Activated CD8-positive, alpha-beta T cell treated with anti-CD3 and anti-CD28 coated beads for 36 hours (primary cell): ENCODE results near the gene ZMIZ1. TPM values are rescaled to one million over a fixed set of nuclear protein-coding genes. Genes with fewer than 3 reads are reported as not detected.
A peak's percentile ranks its signal among the peaks of the same experiment; 100 is the strongest.

ENCODE experiments used
- ATAC-seq: fragments of 200-7000 bp; cut with Tn5 transposase; one replicate; pipeline ENCODE4 v1.10.0; 2021; ENCODE audit warnings: mild to moderate bottlenecking, moderate library complexity
- CTCF ChIA-PET: fragments of 350-600 bp; sonication (Branson Sonifier 250); formaldehyde crosslinking; loops from one replicate; lab custom pipeline; 2021; ENCODE audit warnings: antibody characterized with exemption; lab: Charles Lee
- POLR2A ChIA-PET: fragments of 350-600 bp; sonication (Branson Sonifier 250); formaldehyde crosslinking; loops from one replicate; lab custom pipeline; 2021; ENCODE audit warnings: antibody characterized with exemption; lab: Charles Lee
- DNase-seq: peaks from one replicate; pipeline ENCODE4 v3.0.0-alpha.2; 2020
- H3K27ac Mint-ChIP-seq: one replicate; pipeline ENCODE4 v1.8.0; 2021; ENCODE audit warnings: mild to moderate bottlenecking, mixed read lengths
- H3K27me3 Mint-ChIP-seq: one replicate; pipeline ENCODE4 v1.8.0; 2021; ENCODE audit warnings: mixed read lengths
- H3K36me3 Mint-ChIP-seq: one replicate; pipeline ENCODE4 v1.8.0; 2021; ENCODE audit warnings: low read depth, mixed read lengths
- H3K4me1 Mint-ChIP-seq: one replicate; pipeline ENCODE4 v1.8.0; 2021; ENCODE audit warnings: low read depth, mixed read lengths
- H3K4me3 Mint-ChIP-seq: one replicate; pipeline ENCODE4 v1.8.0; 2021; ENCODE audit warnings: mild to moderate bottlenecking, moderate library complexity, mixed read lengths
- H3K9me3 Mint-ChIP-seq: one replicate; pipeline ENCODE4 v1.8.0; 2021; ENCODE audit warnings: mixed read lengths
- CTCF ChIP-seq: fragments of 200-600 bp; IDR thresholded peaks from one replicate; pipeline ENCODE4 v1.8.0; 2022; ENCODE audit warnings: antibody characterized with exemption, mild to moderate bottlenecking
- intact Hi-C: fragments of 100-400 bp; cut with micrococcal nuclease; formaldehyde crosslinking; loops from one replicate; pipeline ENCODE4 v1.10.0; 2022
- total RNA-seq, 2 experiments: library from RNA; stranded (reverse); gene quantifications; one replicate each; pipeline ENCODE4 v1.2.3, GENCODE V29; 2021

Gene ZMIZ1
- total RNA-seq, 2 experiments from 2014 or later, result 46.5 to 52.2 TPM

- no peak overlapping the region for H3K27ac Mint-ChIP-seq
- H3K9me3 Mint-ChIP-seq, result no peaks in the 10 kb centered on the region
- H3K27me3 Mint-ChIP-seq, result no peaks in the 10 kb centered on the region
- no peak for DNase-seq
- peaks cover 34% of the 10 kb centered on the region for H3K4me1 Mint-ChIP-seq
- no peak for ATAC-seq
- ChIA-PET POLR2A (no interaction called here), CTCF (no interaction called here)
- peaks cover 14% of the 10 kb centered on the region for H3K36me3 Mint-ChIP-seq
- H3K4me3 Mint-ChIP-seq, result no peak overlapping the region
- intact Hi-C loops, result loop anchor here (10.0 kb wide), 1 partner anchor 85 kb away; no protein-coding TSS in a partner anchor
- TF ChIP-seq CTCF, result no peak
These were observed 171.3 kb downstream of the ZMIZ1 start for GRCh38 chr10:79239924-79240581.

GRCh38 chr10:79241629-79241989, 172.8 kb downstream of the ZMIZ1 start:
- intact Hi-C loops, result loop anchor here (10.0 kb wide), 1 partner anchor 83 kb away; no protein-coding TSS in a partner anchor
- no peak for TF ChIP-seq CTCF
- Mint-ChIP-seq H3K4me1 (peaks cover 49% of the 10 kb centered on the region), H3K4me3 (peak overlapping the region; percentile 78), H3K36me3 (peaks cover 27% of the 10 kb centered on the region), H3K27ac (peak overlapping the region; percentile 88), H3K27me3 (no peaks in the 10 kb centered on the region), H3K9me3 (no peaks in the 10 kb centered on the region)
- ChIA-PET CTCF (interaction anchor here (1.4 to 1.7 kb wide), 2 partner anchors 107 to 1194 kb away, joined by 3 to 4 read pairs; no protein-coding TSS in a partner anchor), POLR2A (interaction anchor here (0.7 to 4.6 kb wide), 6 partner anchors 10 to 108 kb away, joined by 3 to 26 read pairs (median 4); partner anchors contain the start of gene PPIF)
- ATAC-seq, result no peak
- no peak for DNase-seq

GRCh38 chr10:79241990-79242619, 173.3 kb downstream of the ZMIZ1 start:
- Mint-ChIP-seq H3K4me3 (peak overlapping the region; percentile 78), H3K4me1 (peaks cover 53% of the 10 kb centered on the region)
- intact Hi-C loops, result loop anchor here (10.0 kb wide), 1 partner anchor 83 kb away; no protein-coding TSS in a partner anchor

GRCh38 chr10:79242620-79243152, 173.9 kb downstream of the ZMIZ1 start:
- ChIA-PET CTCF (interaction anchor here (1.0 to 1.7 kb wide), 3 partner anchors 39 to 268 kb away, joined by 3 to 4 read pairs (median 3); no protein-coding TSS in a partner anchor), POLR2A (interaction anchor here (0.6 to 4.6 kb wide), 9 partner anchors 8 to 107 kb away, joined by 3 to 26 read pairs (median 3); partner anchors contain the start of gene PPIF)
- peak; percentile 49 for ATAC-seq
- intact Hi-C loops, result loop anchor here (10.0 kb wide), 1 partner anchor 82 kb away; no protein-coding TSS in a partner anchor
- peak; percentile 82 for DNase-seq
- no peak for TF ChIP-seq CTCF
- Mint-ChIP-seq H3K36me3 (peaks cover 27% of the 10 kb centered on the region), H3K27me3 (no peaks in the 10 kb centered on the region), H3K9me3 (no peaks in the 10 kb centered on the region), H3K4me1 (peaks cover 59% of the 10 kb centered on the region), H3K4me3 (peak overlapping the region; percentile 78), H3K27ac (peak overlapping the region; percentile 88)

More at GRCh38 chr10:79241990-79242619, 173.3 kb downstream of the ZMIZ1 start:
- Mint-ChIP-seq H3K27me3 (no peaks in the 10 kb centered on the region), H3K27ac (peak overlapping the region; percentile 88), H3K36me3 (peaks cover 27% of the 10 kb centered on the region), H3K9me3 (no peaks in the 10 kb centered on the region)
- POLR2A ChIA-PET, result interaction anchor here (0.7 to 4.6 kb wide), 7 partner anchors 9 to 107 kb away, joined by 3 to 26 read pairs (median 4); partner anchors contain the start of gene PPIF
- DNase-seq (peak; percentile 88), ATAC-seq (peak; percentile 57)
- no peak for TF ChIP-seq CTCF
- CTCF ChIA-PET, result interaction anchor here (1.4 to 1.7 kb wide), 2 partner anchors 106 to 1195 kb away, joined by 3 to 4 read pairs; no protein-coding TSS in a partner anchor
